HepG2 (cell line): Measurements from ENCODE around the gene CKAP2. TPM values are rescaled to one million over a fixed set of nuclear protein-coding genes. Genes with fewer than 3 reads are reported as not detected.
A peak's percentile ranks its signal among the peaks of the same experiment; 100 is the strongest.

Experiments used
- ATRX ChIP-seq: sonication (generic); formaldehyde crosslinking; IDR thresholded peaks from 2 replicates; pipeline ENCODE4 v1.4.0; 2020; ENCODE audit warnings: missing genetic modification reagents, borderline replicate concordance
- CBX1 ChIP-seq: IDR thresholded peaks from one replicate; pipeline ENCODE4 v1.6.1; 2016; ENCODE audit warnings: antibody characterized with exemption, low read depth
- FLYWCH1 ChIP-seq: sonication (generic); formaldehyde crosslinking; IDR thresholded peaks from 2 replicates; pipeline ENCODE4 v1.8.1; 2023; ENCODE audit warnings: mild to moderate bottlenecking, missing genetic modification reagents
- GTF3A ChIP-seq: sonication (generic); formaldehyde crosslinking; conservative IDR thresholded peaks from 2 replicates; pipeline ENCODE4 v1.4.0; 2020; ENCODE audit warnings: mild to moderate bottlenecking, missing genetic modification reagents
- HNRNPL ChIP-seq: fragments of 200-400 bp; formaldehyde crosslinking; IDR thresholded peaks from 2 replicates; pipeline ENCODE4 v1.6.1; 2017; ENCODE audit warnings: mild to moderate bottlenecking, low read depth, low read length
- KLF16 ChIP-seq, 2 experiments: sonication (generic) in 1 of 2; formaldehyde crosslinking in 1 of 2; IDR thresholded peaks; 2 replicates each; pipeline versions ENCODE4 v1.6.1 to v1.8.0; 2016 to 2023; ENCODE audit warnings: missing genetic modification reagents in 2 of 2, missing compliant biosample characterization in 1 of 2
- KLF6 ChIP-seq: IDR thresholded peaks from 2 replicates; pipeline ENCODE4 v1.8.0; 2016; ENCODE audit warnings: missing biosample characterization, missing genetic modification reagents
- MAFF ChIP-seq: IDR thresholded peaks from 2 replicates; pipeline ENCODE4 v1.6.1; 2011; ENCODE audit warnings: low read depth, low read length, improper control_type of control experiment
- MAFG ChIP-seq: sonication (generic); formaldehyde crosslinking; IDR thresholded peaks from 2 replicates; pipeline ENCODE4 v1.5.1; 2020; ENCODE audit warnings: mild to moderate bottlenecking, missing genetic modification reagents
- NFE2 ChIP-seq: sonication (generic); formaldehyde crosslinking; IDR thresholded peaks from 2 replicates; pipeline ENCODE4 v1.4.0; 2020; ENCODE audit warnings: missing genetic modification reagents
- NR0B2 ChIP-seq: sonication (generic); formaldehyde crosslinking; IDR thresholded peaks from 2 replicates; pipeline ENCODE4 v1.4.0; 2020; ENCODE audit warnings: mild to moderate bottlenecking, missing genetic modification reagents
- NRL ChIP-seq: sonication (generic); formaldehyde crosslinking; IDR thresholded peaks from 2 replicates; pipeline ENCODE4 v1.5.0; 2020; ENCODE audit warnings: missing genetic modification reagents, mild to moderate bottlenecking, moderate library complexity, borderline replicate concordance
- PBX3 ChIP-seq: sonication (generic); formaldehyde crosslinking; IDR thresholded peaks from 2 replicates; pipeline ENCODE4 v1.8.1; 2023; ENCODE audit warnings: missing genetic modification reagents, inconsistent platforms, borderline replicate concordance
- PHF21A ChIP-seq: sonication (generic); formaldehyde crosslinking; IDR thresholded peaks from 2 replicates; pipeline ENCODE4 v1.5.0; 2020; ENCODE audit warnings: mild to moderate bottlenecking, missing genetic modification reagents
- REXO4 ChIP-seq: sonication (generic); formaldehyde crosslinking; IDR thresholded peaks from 2 replicates; pipeline ENCODE4 v1.8.0; 2022; ENCODE audit warnings: missing genetic modification reagents, mild to moderate bottlenecking, borderline replicate concordance
- SMYD3 ChIP-seq: sonication (generic); formaldehyde crosslinking; IDR thresholded peaks from 2 replicates; pipeline ENCODE4 v1.8.1; 2023; ENCODE audit warnings: mild to moderate bottlenecking, missing genetic modification reagents
- TAF1 ChIP-seq: sonication (generic); formaldehyde crosslinking; IDR thresholded peaks from 2 replicates; pipeline ENCODE4 v1.4.0; 2020; ENCODE audit warnings: missing genetic modification reagents
- YY1 ChIP-seq: IDR thresholded peaks from 2 replicates; pipeline ENCODE4 v1.6.1; 2011; ENCODE audit warnings: low read length, low read depth, moderate library complexity, mild to moderate bottlenecking; ENCODE audit not compliant: insufficient read depth, insufficient replicate concordance
- ZNF205 ChIP-seq: IDR thresholded peaks from 2 replicates; pipeline ENCODE4 v1.6.1; 2018; ENCODE audit warnings: missing biosample characterization, missing genetic modification reagents
- ZNF253 ChIP-seq: sonication (generic); formaldehyde crosslinking; IDR thresholded peaks from 2 replicates; pipeline ENCODE4 v1.8.0; 2022; ENCODE audit warnings: mild to moderate bottlenecking, missing genetic modification reagents, borderline replicate concordance
- ZNF30 ChIP-seq: sonication (generic); formaldehyde crosslinking; IDR thresholded peaks from 2 replicates; pipeline ENCODE4 v1.5.0; 2020; ENCODE audit warnings: mild to moderate bottlenecking, missing genetic modification reagents
- ZNF329 ChIP-seq: sonication (generic); formaldehyde crosslinking; IDR thresholded peaks from 2 replicates; pipeline ENCODE4 v1.9.0; 2021; ENCODE audit warnings: low read depth, mild to moderate bottlenecking, missing genetic modification reagents
- ZNF34 ChIP-seq: sonication (generic); formaldehyde crosslinking; IDR thresholded peaks from 2 replicates; pipeline ENCODE4 v1.4.0; 2020; ENCODE audit warnings: mild to moderate bottlenecking, missing genetic modification reagents, borderline replicate concordance
- ZNF362 ChIP-seq: sonication (generic); formaldehyde crosslinking; IDR thresholded peaks from 2 replicates; pipeline ENCODE4 v1.4.0; 2020; ENCODE audit warnings: missing genetic modification reagents, mild to moderate bottlenecking, borderline replicate concordance
- ZNF451 ChIP-seq: sonication (generic); formaldehyde crosslinking; IDR thresholded peaks from 2 replicates; pipeline ENCODE4 v1.5.0; 2020; ENCODE audit warnings: mild to moderate bottlenecking, missing genetic modification reagents
- ZNF589 ChIP-seq: sonication (generic); formaldehyde crosslinking; conservative IDR thresholded peaks from 2 replicates; pipeline ENCODE4 v1.8.0; 2022; ENCODE audit warnings: mild to moderate bottlenecking, moderate library complexity, missing genetic modification reagents
- ZNF703 ChIP-seq: sonication (generic); formaldehyde crosslinking; IDR thresholded peaks from 2 replicates; pipeline ENCODE4 v1.5.1; 2020; ENCODE audit warnings: missing genetic modification reagents, mild to moderate bottlenecking, moderate library complexity, borderline replicate concordance
- ZNF788 ChIP-seq: sonication (generic); formaldehyde crosslinking; IDR thresholded peaks from 2 replicates; pipeline ENCODE4 v1.5.0; 2020; ENCODE audit warnings: mild to moderate bottlenecking, missing genetic modification reagents, borderline replicate concordance
- ZNF850 ChIP-seq: sonication (generic); formaldehyde crosslinking; conservative IDR thresholded peaks from 2 replicates; pipeline ENCODE4 v1.9.0; 2021; ENCODE audit warnings: mild to moderate bottlenecking, missing genetic modification reagents
- polyA plus RNA-seq, 8 experiments: library from polyadenylated mRNA; depleted of rRNA in 3 of 8; stranded (reverse) in 7 of 8; unstranded in 1 of 8; fragments of >200 nt; fragmentation: Illumina TruSeq in 4 of 8; extraction: Trizol in 4 of 8; gene quantifications; 2 replicates each; pipeline versions ENCODE4 v1.2.1 to v1.2.3, GENCODE V29; 2011 to 2016; ENCODE audit warnings: low read depth in 4 of 8, missing spikeins in 1 of 8, mixed read lengths in 1 of 8; ENCODE audit not compliant: insufficient read depth in 1 of 8
- total RNA-seq, 5 experiments: library from RNA; depleted of rRNA; stranded (reverse); fragments of >200 nt; fragmentation: Illumina TruSeq; extraction: Trizol; gene quantifications; 2 replicates each; pipeline ENCODE4 v1.2.3, GENCODE V29; 2016; ENCODE audit warnings: low read depth in 1 of 5

The CKAP2 gene
- total and polyA plus RNA-seq, 2 of the 13 experiments (the other 11 are each of a cell fraction or from before 2014, with no cell fraction given) = 6.7 to 40.3 TPM

- TF ChIP-seq REXO4 = 0 out of 2 replicates have a peak, but pooled peaks have one; percentile 41
- TF ChIP-seq NFE2 (CRISPR knock-in tag) = no peak
- TF ChIP-seq MAFF = no peak
- TF ChIP-seq ZNF34 (CRISPR knock-in tag) = no peak
- 0 out of 4 replicates have a peak, but pooled peaks of 1 of the 2 experiments have one; percentile 18 for TF ChIP-seq KLF16 (CRISPR knock-in tag; IDR thresholded peaks at IDR 0.05)
- no peak for TF ChIP-seq GTF3A (CRISPR knock-in tag)
- TF ChIP-seq CBX1 = peak; percentile 54
- no peak for TF ChIP-seq ZNF329 (CRISPR knock-in tag)
- no peak for TF ChIP-seq ZNF205
- 0 out of 2 replicates have a peak, but pooled peaks have one; percentile 38 for TF ChIP-seq SMYD3 (CRISPR knock-in tag)
- TF ChIP-seq ZNF30 (CRISPR knock-in tag) = no peak
- TF ChIP-seq PBX3 (CRISPR knock-in tag) = no peak
- TF ChIP-seq FLYWCH1 (CRISPR knock-in tag) = no peak
- no peak for TF ChIP-seq MAFG
- TF ChIP-seq NRL = no peak
- no peak for TF ChIP-seq ZNF850 (CRISPR knock-in tag)
- peak; percentile 86 for TF ChIP-seq TAF1 (CRISPR knock-in tag)
- TF ChIP-seq NR0B2 = peak; percentile 90
- TF ChIP-seq ZNF253 (CRISPR knock-in tag) = no peak
- 0 out of 2 replicates have a peak, but pooled peaks have one; percentile 13 for TF ChIP-seq KLF6
- no peak for TF ChIP-seq ATRX (CRISPR knock-in tag)
- 0 out of 2 replicates have a peak, but pooled peaks have one; percentile 51 for TF ChIP-seq PHF21A
- TF ChIP-seq ZNF451 (CRISPR knock-in tag) = peak; percentile 11
- TF ChIP-seq ZNF703 (CRISPR knock-in tag) = no peak
- no peak for TF ChIP-seq ZNF362 (CRISPR knock-in tag)
- peak; percentile 52; the same call in 1 of the 2 replicates for TF ChIP-seq HNRNPL
- 0 out of 2 replicates have a peak, but pooled peaks have one; percentile 58 for TF ChIP-seq ZNF788 (CRISPR knock-in tag)
- no peak for TF ChIP-seq YY1
- TF ChIP-seq ZNF589 (CRISPR knock-in tag) = no peak
Observed at GRCh38 chr13:52454820-52455676, at the start of gene CKAP2 (continued).
